Measurements from ENCODE around the gene MS4A10. TPM values are rescaled to one million over a fixed set of nuclear protein-coding genes. Genes with fewer than 3 reads are reported as not detected.

MS4A10 gene
- polyA plus RNA-seq, 1 donor from 2014 or later: not detected

DNA sequence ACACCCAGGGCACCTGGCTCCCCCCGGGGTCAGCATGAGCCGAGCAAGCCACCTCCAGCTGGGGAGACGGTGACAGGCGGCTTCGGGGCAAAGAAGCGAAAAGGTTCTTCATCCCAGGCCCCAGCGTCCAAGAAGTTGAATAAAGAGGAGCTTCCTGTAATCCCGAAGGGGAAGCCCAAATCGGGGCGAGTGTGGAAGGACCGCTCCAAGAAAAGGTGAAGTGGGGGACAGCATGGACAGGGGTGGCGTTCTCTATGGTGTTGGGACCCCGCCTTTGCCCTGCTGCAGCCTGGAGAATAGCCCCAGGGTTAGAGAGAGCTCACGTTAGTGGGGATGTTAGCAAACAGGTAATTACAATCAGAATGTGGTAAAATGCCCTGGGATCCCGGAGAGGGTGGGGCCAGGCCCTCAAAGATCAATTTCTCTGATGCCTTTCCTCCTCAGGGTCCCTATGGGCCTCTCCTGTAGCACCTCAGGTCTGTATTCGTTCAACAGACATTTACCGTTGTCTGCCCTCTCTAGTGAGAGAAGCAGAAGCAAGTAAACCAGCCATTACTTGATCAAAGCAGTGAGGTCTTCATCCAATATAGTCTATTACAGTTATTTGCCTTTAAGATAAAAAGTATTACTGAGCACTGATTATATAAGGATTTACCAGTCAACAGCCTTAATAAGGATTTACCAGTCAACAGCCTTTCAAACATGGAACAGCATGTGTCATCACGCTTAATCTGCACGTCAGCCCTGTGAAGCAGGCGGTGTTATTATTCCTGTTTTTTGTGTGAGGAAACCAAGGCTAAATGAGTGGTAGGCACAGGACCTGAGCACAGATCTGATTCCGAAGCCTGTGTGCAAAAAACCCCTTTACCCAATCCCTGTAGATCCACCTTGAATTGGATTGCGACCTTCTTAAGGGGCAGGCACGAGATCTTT lies 57.8 kb downstream of the MS4A10 start:
- H3K27me3 ChIP-seq (ENCODE audit: insufficient read depth, low read depth, low read length): no peaks in the 10 kb centered on the region
- H3K9ac ChIP-seq (ENCODE audit: low read length): peak overlapping the region; percentile 60
- peaks cover 3% of the 10 kb centered on the region for H3K79me2 ChIP-seq (replicated peaks; ENCODE audit: insufficient read depth, low read length)
- no peaks in the 10 kb centered on the region for H3K9me3 ChIP-seq (ENCODE audit: low read length)
- H3F3A ChIP-seq (ENCODE audit: insufficient read depth, low read length, poor library complexity, severe bottlenecking): no peaks in the 10 kb centered on the region
- H3K9me2 ChIP-seq (ENCODE audit: insufficient read depth, low read length): no peaks in the 10 kb centered on the region
- H3K36me3 ChIP-seq (ENCODE audit: insufficient read depth, low read length): no peaks in the 10 kb centered on the region
- peak overlapping the region; percentile 92 for H3K4me3 ChIP-seq (ENCODE audit: low read length)
- no peaks in the 10 kb centered on the region for H4K20me1 ChIP-seq (ENCODE audit: insufficient read depth)
- no peak for TF ChIP-seq EP300 (conservative IDR thresholded peaks at IDR 0.05; ENCODE audit: poor library complexity, severe bottlenecking)
- TF ChIP-seq SMC3 (conservative IDR thresholded peaks at IDR 0.05; ENCODE audit: poor library complexity): no peak
- H2AFZ ChIP-seq (ENCODE audit: low read depth, low read length): no peak overlapping the region
- peak overlapping the region; percentile 80 for H3K4me2 ChIP-seq (ENCODE audit: low read length)
- no peak overlapping the region for H3K27ac ChIP-seq (ENCODE audit: low read length)

DNA sequence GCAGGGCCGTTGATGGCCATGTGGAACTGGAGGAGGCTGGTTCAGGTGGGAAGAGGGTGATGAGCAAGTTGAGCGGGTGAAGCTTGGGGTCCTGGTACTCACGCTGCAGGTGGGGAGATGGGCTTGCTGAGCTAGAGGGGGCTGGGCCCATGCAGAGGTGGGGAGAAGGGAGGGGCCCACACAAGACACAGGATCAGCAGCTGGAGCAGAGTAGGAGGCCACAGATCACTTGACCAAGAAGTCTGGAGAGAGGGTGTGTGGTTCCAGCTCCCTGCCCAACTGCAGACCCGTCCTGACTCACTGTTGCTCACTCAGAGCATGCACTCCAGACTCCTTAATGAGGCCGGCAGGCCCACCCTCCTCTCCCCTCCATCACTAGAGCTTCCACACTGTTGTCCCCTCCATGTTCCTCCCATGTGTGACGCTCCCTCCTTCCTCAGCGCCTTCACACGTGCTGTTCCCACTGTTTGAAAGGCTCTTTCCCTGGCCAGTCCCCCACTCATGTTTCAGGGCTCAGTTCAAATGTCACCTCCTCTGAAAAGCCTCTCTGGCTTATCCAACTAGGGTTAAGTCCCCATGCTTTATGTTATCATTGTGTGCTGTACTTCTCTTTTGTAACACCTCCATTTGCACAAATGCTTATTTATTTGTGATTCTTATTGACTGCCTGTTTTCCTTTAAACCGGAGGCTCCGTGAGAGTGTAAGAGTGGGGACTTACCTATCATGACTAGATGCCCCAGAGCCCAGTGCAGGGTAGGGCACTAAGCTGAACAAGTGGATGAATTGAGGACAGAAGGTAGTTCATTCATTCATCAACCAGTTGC lies 59.1 kb downstream of the MS4A10 start:
- Histone ChIP-seq H4K20me1 (ENCODE audit: insufficient read depth) (no peaks in the 10 kb centered on the region), H3K9ac (ENCODE audit: low read length) (no peak overlapping the region), H3K4me2 (ENCODE audit: low read length) (no peak overlapping the region), H2AFZ (ENCODE audit: low read depth, low read length) (no peak overlapping the region), H3K36me3 (ENCODE audit: insufficient read depth, low read length) (no peaks in the 10 kb centered on the region), H3F3A (ENCODE audit: insufficient read depth, low read length, poor library complexity, severe bottlenecking) (no peaks in the 10 kb centered on the region), H3K9me3 (ENCODE audit: low read length) (no peaks in the 10 kb centered on the region), H3K9me2 (ENCODE audit: insufficient read depth, low read length) (no peaks in the 10 kb centered on the region), H3K27me3 (ENCODE audit: insufficient read depth, low read depth, low read length) (no peaks in the 10 kb centered on the region), H3K4me3 (ENCODE audit: low read length) (peak overlapping the region; percentile 92), H3K79me2 (replicated peaks; ENCODE audit: insufficient read depth, low read length) (peaks cover 3% of the 10 kb centered on the region), H3K27ac (ENCODE audit: low read length) (no peak overlapping the region)
- no peak for TF ChIP-seq SMC3 (conservative IDR thresholded peaks at IDR 0.05; ENCODE audit: poor library complexity)
- no peak for TF ChIP-seq POLR2AphosphoS5 (IDR thresholded peaks at IDR 0.05)
- TF ChIP-seq, protein P1, sequence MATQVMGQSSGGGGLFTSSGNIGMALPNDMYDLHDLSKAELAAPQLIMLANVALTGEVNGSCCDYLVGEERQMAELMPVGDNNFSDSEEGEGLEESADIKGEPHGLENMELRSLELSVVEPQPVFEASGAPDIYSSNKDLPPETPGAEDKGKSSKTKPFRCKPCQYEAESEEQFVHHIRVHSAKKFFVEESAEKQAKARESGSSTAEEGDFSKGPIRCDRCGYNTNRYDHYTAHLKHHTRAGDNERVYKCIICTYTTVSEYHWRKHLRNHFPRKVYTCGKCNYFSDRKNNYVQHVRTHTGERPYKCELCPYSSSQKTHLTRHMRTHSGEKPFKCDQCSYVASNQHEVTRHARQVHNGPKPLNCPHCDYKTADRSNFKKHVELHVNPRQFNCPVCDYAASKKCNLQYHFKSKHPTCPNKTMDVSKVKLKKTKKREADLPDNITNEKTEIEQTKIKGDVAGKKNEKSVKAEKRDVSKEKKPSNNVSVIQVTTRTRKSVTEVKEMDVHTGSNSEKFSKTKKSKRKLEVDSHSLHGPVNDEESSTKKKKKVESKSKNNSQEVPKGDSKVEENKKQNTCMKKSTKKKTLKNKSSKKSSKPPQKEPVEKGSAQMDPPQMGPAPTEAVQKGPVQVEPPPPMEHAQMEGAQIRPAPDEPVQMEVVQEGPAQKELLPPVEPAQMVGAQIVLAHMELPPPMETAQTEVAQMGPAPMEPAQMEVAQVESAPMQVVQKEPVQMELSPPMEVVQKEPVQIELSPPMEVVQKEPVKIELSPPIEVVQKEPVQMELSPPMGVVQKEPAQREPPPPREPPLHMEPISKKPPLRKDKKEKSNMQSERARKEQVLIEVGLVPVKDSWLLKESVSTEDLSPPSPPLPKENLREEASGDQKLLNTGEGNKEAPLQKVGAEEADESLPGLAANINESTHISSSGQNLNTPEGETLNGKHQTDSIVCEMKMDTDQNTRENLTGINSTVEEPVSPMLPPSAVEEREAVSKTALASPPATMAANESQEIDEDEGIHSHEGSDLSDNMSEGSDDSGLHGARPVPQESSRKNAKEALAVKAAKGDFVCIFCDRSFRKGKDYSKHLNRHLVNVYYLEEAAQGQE (IDR thresholded peaks at IDR 0.05; ENCODE audit: borderline replicate concordance): no peak
- no peak for TF ChIP-seq EZH2 (IDR thresholded peaks at IDR 0.05; ENCODE audit: borderline replicate concordance, insufficient read depth, low read length, poor library complexity, severe bottlenecking)
- TF ChIP-seq, protein P2, sequence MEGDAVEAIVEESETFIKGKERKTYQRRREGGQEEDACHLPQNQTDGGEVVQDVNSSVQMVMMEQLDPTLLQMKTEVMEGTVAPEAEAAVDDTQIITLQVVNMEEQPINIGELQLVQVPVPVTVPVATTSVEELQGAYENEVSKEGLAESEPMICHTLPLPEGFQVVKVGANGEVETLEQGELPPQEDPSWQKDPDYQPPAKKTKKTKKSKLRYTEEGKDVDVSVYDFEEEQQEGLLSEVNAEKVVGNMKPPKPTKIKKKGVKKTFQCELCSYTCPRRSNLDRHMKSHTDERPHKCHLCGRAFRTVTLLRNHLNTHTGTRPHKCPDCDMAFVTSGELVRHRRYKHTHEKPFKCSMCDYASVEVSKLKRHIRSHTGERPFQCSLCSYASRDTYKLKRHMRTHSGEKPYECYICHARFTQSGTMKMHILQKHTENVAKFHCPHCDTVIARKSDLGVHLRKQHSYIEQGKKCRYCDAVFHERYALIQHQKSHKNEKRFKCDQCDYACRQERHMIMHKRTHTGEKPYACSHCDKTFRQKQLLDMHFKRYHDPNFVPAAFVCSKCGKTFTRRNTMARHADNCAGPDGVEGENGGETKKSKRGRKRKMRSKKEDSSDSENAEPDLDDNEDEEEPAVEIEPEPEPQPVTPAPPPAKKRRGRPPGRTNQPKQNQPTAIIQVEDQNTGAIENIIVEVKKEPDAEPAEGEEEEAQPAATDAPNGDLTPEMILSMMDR (IDR thresholded peaks at IDR 0.05; ENCODE audit: poor library complexity, severe bottlenecking): no peak
- no peak for TF ChIP-seq TAF1 (IDR thresholded peaks at IDR 0.05; ENCODE audit: low read depth)
- TF ChIP-seq RAD21 (conservative IDR thresholded peaks at IDR 0.05): no peak

Data from neural cell (in vitro differentiated cells).